ENCODE measurements around the gene SBDS. TPM values are rescaled to one million over a fixed set of nuclear protein-coding genes. Genes with fewer than 3 reads are reported as not detected.
"Not testable (repeated sequence)": the region's sequence is repeated elsewhere in the genome, so short reads cannot be mapped to it uniquely, and the experiment has no call there.

SBDS gene
- total RNA-seq, 1 experiment from 2014 or later = 156 TPM

GRCh38 chr7:66974986-66975590 lies 20.3 kb downstream of the SBDS start:
- DNase-seq (ENCODE audit: unreplicated experiment) = no peak
- H3K9me3 Mint-ChIP-seq (ENCODE audit: unreplicated experiment) = peaks cover 8% of the 10 kb centered on the region
- BruUV-seq (replicated peaks) = no TSS peak
- intact Hi-C loops (cut with micrococcal nuclease) = no loop called here
- H3K36me3 Mint-ChIP-seq (ENCODE audit: insufficient read depth, unreplicated experiment) = no peaks in the 10 kb centered on the region
- no peaks in the 10 kb centered on the region for H3K27me3 Mint-ChIP-seq (ENCODE audit: insufficient read depth, unreplicated experiment)
- no peaks in the 10 kb centered on the region for H3K4me1 Mint-ChIP-seq (ENCODE audit: insufficient read depth, unreplicated experiment)
- TF ChIP-seq CTCF (IDR thresholded peaks at IDR 0.05; ENCODE audit: unreplicated experiment) = no peak
- POLR2A ChIA-PET = no interaction called here
- no peak overlapping the region for H3K27ac Mint-ChIP-seq (ENCODE audit: low read depth, unreplicated experiment)
- CTCF ChIA-PET = no interaction called here
- no peak overlapping the region for H3K4me3 Mint-ChIP-seq (ENCODE audit: unreplicated experiment)

GRCh38 chr7:66970310-66970709 lies 25.1 kb downstream of the SBDS start:
- TF ChIP-seq CTCF (IDR thresholded peaks at IDR 0.05; ENCODE audit: unreplicated experiment) = no peak
- H3K9me3 Mint-ChIP-seq (ENCODE audit: unreplicated experiment) = no peaks in the 10 kb centered on the region
- no peaks in the 10 kb centered on the region for H3K4me1 Mint-ChIP-seq (ENCODE audit: insufficient read depth, unreplicated experiment)
- no peak for DNase-seq (ENCODE audit: unreplicated experiment)
- H3K4me3 Mint-ChIP-seq (ENCODE audit: unreplicated experiment) = no peak overlapping the region
- no peak overlapping the region for H3K27ac Mint-ChIP-seq (ENCODE audit: low read depth, unreplicated experiment)
- intact Hi-C loops (cut with micrococcal nuclease) = no loop called here
- POLR2A ChIA-PET = interaction anchor here (0.7 to 1.0 kb wide), 2 partner anchors 13 kb away, joined by 3 read pairs; no protein-coding TSS in a partner anchor
- BruUV-seq (replicated peaks) = no TSS peak
- CTCF ChIA-PET = interaction anchor here (0.8 kb wide), 1 partner anchor 20 kb away, joined by 3 read pairs; no protein-coding TSS in a partner anchor
- no peaks in the 10 kb centered on the region for H3K27me3 Mint-ChIP-seq (ENCODE audit: insufficient read depth, unreplicated experiment)
- H3K36me3 Mint-ChIP-seq (ENCODE audit: insufficient read depth, unreplicated experiment) = no peaks in the 10 kb centered on the region

GRCh38 chr7:66969001-66969400 lies 26.4 kb downstream of the SBDS start:
- H3K9me3 Mint-ChIP-seq (ENCODE audit: unreplicated experiment); H3K27me3 Mint-ChIP-seq (ENCODE audit: insufficient read depth, unreplicated experiment); H3K4me1 Mint-ChIP-seq (ENCODE audit: insufficient read depth, unreplicated experiment); intact Hi-C loops (cut with micrococcal nuclease); BruUV-seq (replicated peaks); DNase-seq (ENCODE audit: unreplicated experiment); H3K36me3 Mint-ChIP-seq (ENCODE audit: insufficient read depth, unreplicated experiment); H3K4me3 Mint-ChIP-seq (ENCODE audit: unreplicated experiment); H3K27ac Mint-ChIP-seq (ENCODE audit: low read depth, unreplicated experiment): not testable (repeated sequence)
- CTCF ChIA-PET = interaction anchor here (0.6 to 1.1 kb wide), 2 partner anchors 55 to 70 kb away, joined by 3 read pairs; no protein-coding TSS in a partner anchor
- POLR2A ChIA-PET = interaction anchor here (0.6 kb wide), 1 partner anchor 876 kb away, joined by 3 read pairs; no protein-coding TSS in a partner anchor

- H3K27ac Mint-ChIP-seq (ENCODE audit: low read depth, unreplicated experiment) = no peak overlapping the region
- intact Hi-C loops (cut with micrococcal nuclease) = no loop called here
- CTCF ChIA-PET = interaction anchor here (0.7 kb wide), 1 partner anchor 9 kb away, joined by 3 read pairs; no protein-coding TSS in a partner anchor
- no peaks in the 10 kb centered on the region for H3K9me3 Mint-ChIP-seq (ENCODE audit: unreplicated experiment)
- POLR2A ChIA-PET = no interaction called here
- peaks cover 5% of the 10 kb centered on the region for H3K36me3 Mint-ChIP-seq (ENCODE audit: insufficient read depth, unreplicated experiment)
- BruUV-seq (replicated peaks) = no TSS peak
- no peaks in the 10 kb centered on the region for H3K27me3 Mint-ChIP-seq (ENCODE audit: insufficient read depth, unreplicated experiment)
- TF ChIP-seq CTCF (IDR thresholded peaks at IDR 0.05; ENCODE audit: unreplicated experiment) = no peak
- no peak overlapping the region for H3K4me3 Mint-ChIP-seq (ENCODE audit: unreplicated experiment)
- no peaks in the 10 kb centered on the region for H3K4me1 Mint-ChIP-seq (ENCODE audit: insufficient read depth, unreplicated experiment)
- no peak for DNase-seq (ENCODE audit: unreplicated experiment)
Observed at GRCh38 chr7:66967029-66967428, 28.4 kb downstream of the SBDS start.

Data from MCF 10A (cell line).